HL-60 (cell line): ENCODE data around the gene ELOA2.
"Not testable (repeated sequence)": the region's sequence is repeated elsewhere in the genome, so short reads cannot be mapped to it uniquely, and the experiment has no call there.

ENCODE experiments used
- CTCF ChIP-seq: IDR thresholded peaks from one replicate; pipeline ENCODE4 v1.5.1; 2011; ENCODE audit warnings: low read length, control low read depth, inconsistent platforms; ENCODE audit not compliant: insufficient read depth
- POLR2AphosphoS5 ChIP-seq: IDR thresholded peaks from 2 replicates; pipeline ENCODE4 v1.6.1; 2012; ENCODE audit warnings: low read depth

DNA sequence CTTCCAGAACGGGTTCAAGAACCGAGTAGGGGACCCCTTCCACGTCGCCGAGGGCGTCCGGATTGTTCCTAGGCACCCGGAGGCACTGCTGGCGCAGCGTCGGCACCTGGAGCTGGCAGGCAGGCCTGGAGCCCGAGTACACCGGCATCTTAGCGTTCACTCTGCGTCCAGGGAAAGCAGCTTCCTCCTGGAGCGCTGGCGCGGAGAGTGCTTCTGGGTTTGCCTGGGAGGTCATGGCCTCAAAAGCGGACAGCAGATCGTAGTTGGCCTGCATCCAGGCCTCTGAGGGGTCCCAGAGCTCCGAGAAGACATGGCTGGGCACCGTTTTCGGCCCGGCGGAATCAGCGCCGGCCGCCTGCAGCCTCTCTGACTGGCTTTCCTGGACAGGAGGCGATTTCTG, 6.7 kb downstream of the ELOA2 start:
- not testable (repeated sequence) for TF ChIP-seq CTCF, POLR2AphosphoS5
